Astrocyte (in vitro differentiated cells and primary cell): ENCODE measurements around the gene MSRB3. TPM values are rescaled to one million over a fixed set of nuclear protein-coding genes. Genes with fewer than 3 reads are reported as not detected.

Experiments used
- DNase-seq: peaks from one replicate; pipeline ENCODE4 v3.0.0-alpha.2; 2010; ENCODE audit warnings: low read depth
- FAIRE-seq: peaks from 2 replicates; lab custom pipeline; 2011; peaks lifted over from hg19 to GRCh38; lab: Jason Lieb, UNC
- H2AFZ ChIP-seq: 2 replicates; pipeline ENCODE4 v1.6.0; 2012; ENCODE audit warnings: low read depth, low read length, inconsistent platforms
- H3K27ac ChIP-seq: 2 replicates; pipeline ENCODE4 v1.5.1; 2011; ENCODE audit warnings: low read depth, low read length, inconsistent platforms
- H3K27me3 ChIP-seq: 2 replicates; pipeline ENCODE4 v1.6.0; 2011; ENCODE audit warnings: low read length, inconsistent platforms; ENCODE audit not compliant: insufficient read depth
- H3K36me3 ChIP-seq: 2 replicates; pipeline ENCODE4 v1.5.1; 2011; ENCODE audit warnings: low read length, inconsistent platforms; ENCODE audit not compliant: insufficient read depth
- H3K4me1 ChIP-seq: 2 replicates; pipeline ENCODE4 v1.5.1; 2011; ENCODE audit warnings: low read length, inconsistent platforms; ENCODE audit not compliant: insufficient read depth
- H3K4me2 ChIP-seq: 2 replicates; pipeline ENCODE4 v1.6.0; 2012; ENCODE audit warnings: low read length, inconsistent platforms
- H3K4me3 ChIP-seq: 2 replicates; pipeline ENCODE4 v1.5.1; 2011; ENCODE audit warnings: low read depth, mild to moderate bottlenecking, low read length, inconsistent platforms; ENCODE audit not compliant: insufficient read depth
- H3K79me2 ChIP-seq: 2 replicates; pipeline ENCODE4 v1.6.0; 2012; ENCODE audit warnings: mild to moderate bottlenecking, low read length, inconsistent platforms; ENCODE audit not compliant: insufficient read depth
- H3K9ac ChIP-seq: 2 replicates; pipeline ENCODE4 v1.6.0; 2012; ENCODE audit warnings: mild to moderate bottlenecking, low read length, inconsistent platforms
- H3K9me3 ChIP-seq: 2 replicates; pipeline ENCODE4 v1.5.1; 2012; ENCODE audit warnings: low read depth, mild to moderate bottlenecking, low read length, inconsistent platforms; ENCODE audit not compliant: insufficient read depth
- H4K20me1 ChIP-seq: 2 replicates; pipeline ENCODE4 v1.6.0; 2012; ENCODE audit warnings: low read length, inconsistent platforms; ENCODE audit not compliant: insufficient read depth
- H3K27ac Mint-ChIP-seq: one replicate; pipeline ENCODE4 v1.8.0; 2021; ENCODE audit warnings: mild to moderate bottlenecking, mixed read lengths; ENCODE audit not compliant: unreplicated experiment
- H3K27me3 Mint-ChIP-seq: one replicate; pipeline ENCODE4 v1.8.0; 2021; ENCODE audit warnings: low read depth, mixed read lengths; ENCODE audit not compliant: unreplicated experiment
- H3K36me3 Mint-ChIP-seq: one replicate; pipeline ENCODE4 v1.8.0; 2021; ENCODE audit warnings: low read depth, mixed read lengths; ENCODE audit not compliant: unreplicated experiment
- H3K4me1 Mint-ChIP-seq: one replicate; pipeline ENCODE4 v1.8.0; 2021; ENCODE audit warnings: low read depth, mixed read lengths; ENCODE audit not compliant: unreplicated experiment
- H3K4me3 Mint-ChIP-seq: one replicate; pipeline ENCODE4 v1.8.0; 2021; ENCODE audit warnings: mild to moderate bottlenecking, moderate library complexity, mixed read lengths; ENCODE audit not compliant: unreplicated experiment
- H3K9me3 Mint-ChIP-seq: one replicate; pipeline ENCODE4 v1.8.0; 2021; ENCODE audit warnings: mild to moderate bottlenecking, mixed read lengths; ENCODE audit not compliant: unreplicated experiment
- CTCF ChIP-seq: IDR thresholded peaks from 2 replicates; pipeline ENCODE4 v1.5.1; 2011; ENCODE audit warnings: low read depth, mild to moderate bottlenecking, inconsistent platforms, low read length, moderate library complexity; ENCODE audit not compliant: insufficient read depth
- EZH2 ChIP-seq: IDR thresholded peaks from 2 replicates; pipeline ENCODE4 v1.6.1; 2012; ENCODE audit warnings: mild to moderate bottlenecking, low read length, inconsistent platforms; ENCODE audit not compliant: insufficient read depth
- total RNA-seq: library from RNA; stranded (reverse); gene quantifications from 2 replicates; pipeline ENCODE4 v1.2.1, GENCODE V29; 2021

The MSRB3 gene
- total RNA-seq, 1 donor from 2014 or later: 73.0 TPM

GRCh38 chr12:65330331-65330730 lies 51.8 kb downstream of the MSRB3 start:
- Histone ChIP-seq H3K27me3 (no peaks in the 10 kb centered on the region), H3K36me3 (peaks cover 4% of the 10 kb centered on the region), H3K4me1 (peaks cover 17% of the 10 kb centered on the region), H2AFZ (no peak overlapping the region), H4K20me1 (no peaks in the 10 kb centered on the region), H3K4me2 (no peak overlapping the region), H3K79me2 (no peaks in the 10 kb centered on the region), H3K4me3 (no peak overlapping the region), H3K9me3 (no peaks in the 10 kb centered on the region), H3K27ac (no peak overlapping the region), H3K9ac (no peak overlapping the region)
- Mint-ChIP-seq H3K9me3 (no peaks in the 10 kb centered on the region), H3K4me1 (peaks cover 35% of the 10 kb centered on the region), H3K36me3 (peaks cover 9% of the 10 kb centered on the region), H3K4me3 (no peak overlapping the region), H3K27me3 (no peaks in the 10 kb centered on the region), H3K27ac (no peak overlapping the region)
- no peak for FAIRE-seq
- TF ChIP-seq CTCF: no peak
- no peak for TF ChIP-seq EZH2
- peak; percentile 59 for DNase-seq

GRCh38 chr12:65331456-65331855 lies 53.0 kb downstream of the MSRB3 start:
- no peak for FAIRE-seq
- no peak overlapping the region for H3K4me2 ChIP-seq
- no peak for DNase-seq
- Mint-ChIP-seq H3K9me3 (no peaks in the 10 kb centered on the region), H3K4me1 (peaks cover 45% of the 10 kb centered on the region), H3K27ac (no peak overlapping the region), H3K36me3 (peaks cover 6% of the 10 kb centered on the region), H3K4me3 (no peak overlapping the region), H3K27me3 (no peaks in the 10 kb centered on the region)
- H4K20me1 ChIP-seq: no peaks in the 10 kb centered on the region
- peaks cover 4% of the 10 kb centered on the region for H3K36me3 ChIP-seq
- H3K27ac ChIP-seq: no peak overlapping the region
- H3K9me3 ChIP-seq: no peaks in the 10 kb centered on the region
- H3K4me1 ChIP-seq: peaks cover 22% of the 10 kb centered on the region
- H3K9ac ChIP-seq: no peak overlapping the region
- no peak overlapping the region for H2AFZ ChIP-seq
- TF ChIP-seq EZH2 (no peak), CTCF (no peak)
- no peaks in the 10 kb centered on the region for H3K79me2 ChIP-seq
- H3K27me3 ChIP-seq: no peaks in the 10 kb centered on the region
- H3K4me3 ChIP-seq: no peak overlapping the region

GRCh38 chr12:65333649-65334048 lies 55.2 kb downstream of the MSRB3 start:
- no peak overlapping the region for H3K4me3 Mint-ChIP-seq
- peaks cover 11% of the 10 kb centered on the region for H3K36me3 Mint-ChIP-seq
- H3K4me1 Mint-ChIP-seq: peaks cover 39% of the 10 kb centered on the region

More at GRCh38 chr12:65333649-65334048, 55.2 kb downstream of the MSRB3 start:
- Histone ChIP-seq H3K4me1 (peaks cover 15% of the 10 kb centered on the region), H3K4me3 (no peak overlapping the region), H4K20me1 (no peaks in the 10 kb centered on the region), H2AFZ (no peak overlapping the region), H3K79me2 (no peaks in the 10 kb centered on the region), H3K27me3 (no peaks in the 10 kb centered on the region), H3K4me2 (no peak overlapping the region), H3K27ac (no peak overlapping the region), H3K9me3 (no peaks in the 10 kb centered on the region), H3K36me3 (peaks cover 4% of the 10 kb centered on the region), H3K9ac (no peak overlapping the region)
- no peak for DNase-seq
- Mint-ChIP-seq H3K27me3 (no peaks in the 10 kb centered on the region), H3K9me3 (no peaks in the 10 kb centered on the region), H3K27ac (no peak overlapping the region)
- TF ChIP-seq CTCF (no peak), EZH2 (no peak)
- FAIRE-seq: no peak
